ENCODE results near the gene PTPRT. TPM values are rescaled to one million over a fixed set of nuclear protein-coding genes. Genes with fewer than 3 reads are reported as not detected.

The PTPRT gene
- polyA plus RNA-seq, 3 donors = not detected

DNA sequence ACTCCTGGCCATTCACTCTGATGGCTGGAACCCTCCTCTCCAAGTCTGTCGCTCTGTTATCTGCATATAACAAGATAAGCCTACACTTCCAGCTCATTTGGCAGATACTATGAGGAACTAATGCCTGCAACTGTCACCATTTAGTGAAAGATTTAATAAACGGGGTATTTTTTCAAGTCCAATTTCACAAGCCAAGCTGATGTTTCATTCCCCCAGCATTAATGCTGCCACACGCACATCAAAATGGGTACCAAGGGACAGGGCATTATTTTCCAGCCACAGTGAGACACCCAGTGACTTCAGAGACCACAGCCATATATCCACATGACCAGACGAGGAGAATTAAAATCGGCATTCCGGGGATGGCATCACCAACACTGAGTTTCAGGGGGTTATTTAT, 175.5 kb downstream of the PTPRT start:
- H3K36me3 Mint-ChIP-seq = no peaks in the 10 kb centered on the region
- H3K27ac ChIP-seq (ENCODE audit: low read depth in 1 of 2, low read length in 2 of 2) = no peak overlapping the region
- no peak overlapping the region for H3K27ac Mint-ChIP-seq
- H3K27me3 ChIP-seq (ENCODE audit: control insufficient read depth in 2 of 2, insufficient read depth in 2 of 2, low read length in 2 of 2) = no peaks in the 10 kb centered on the region
- intact Hi-C loops (cut with micrococcal nuclease) = no loop called here
- H2AFZ ChIP-seq (ENCODE audit: insufficient read depth, low read depth, low read length, poor library complexity, severe bottlenecking) = no peak overlapping the region
- H3K4me1 Mint-ChIP-seq = no peaks in the 10 kb centered on the region
- no peak overlapping the region for H3K4me2 ChIP-seq (replicated peaks; ENCODE audit: extremely low read depth, low read length, poor library complexity, severe bottlenecking)
- H3K4me1 ChIP-seq (ENCODE audit: control insufficient read depth in 1 of 2, insufficient read depth in 2 of 2, low read length in 2 of 2) = no peaks in the 10 kb centered on the region
- peaks cover 0 to 5% of the 10 kb centered on the region in 2 donors for H3K9me3 ChIP-seq (replicated peaks in 1 of 2; ENCODE audit: control insufficient read depth in 1 of 2, insufficient read depth in 1 of 2, low read length in 2 of 2)
- H3K4me3 Mint-ChIP-seq = no peak overlapping the region
- H3K9me3 Mint-ChIP-seq = peaks cover 0 to 14% (median 5%) of the 10 kb centered on the region in 7 donors
- 100% methylated on average over 1 of the region's 6 CpGs for WGBS (ENCODE audit: insufficient coverage)
- no peak overlapping the region for H3K9ac ChIP-seq (ENCODE audit: insufficient read depth, low read length, poor library complexity, severe bottlenecking)
- TF ChIP-seq, protein P1, sequence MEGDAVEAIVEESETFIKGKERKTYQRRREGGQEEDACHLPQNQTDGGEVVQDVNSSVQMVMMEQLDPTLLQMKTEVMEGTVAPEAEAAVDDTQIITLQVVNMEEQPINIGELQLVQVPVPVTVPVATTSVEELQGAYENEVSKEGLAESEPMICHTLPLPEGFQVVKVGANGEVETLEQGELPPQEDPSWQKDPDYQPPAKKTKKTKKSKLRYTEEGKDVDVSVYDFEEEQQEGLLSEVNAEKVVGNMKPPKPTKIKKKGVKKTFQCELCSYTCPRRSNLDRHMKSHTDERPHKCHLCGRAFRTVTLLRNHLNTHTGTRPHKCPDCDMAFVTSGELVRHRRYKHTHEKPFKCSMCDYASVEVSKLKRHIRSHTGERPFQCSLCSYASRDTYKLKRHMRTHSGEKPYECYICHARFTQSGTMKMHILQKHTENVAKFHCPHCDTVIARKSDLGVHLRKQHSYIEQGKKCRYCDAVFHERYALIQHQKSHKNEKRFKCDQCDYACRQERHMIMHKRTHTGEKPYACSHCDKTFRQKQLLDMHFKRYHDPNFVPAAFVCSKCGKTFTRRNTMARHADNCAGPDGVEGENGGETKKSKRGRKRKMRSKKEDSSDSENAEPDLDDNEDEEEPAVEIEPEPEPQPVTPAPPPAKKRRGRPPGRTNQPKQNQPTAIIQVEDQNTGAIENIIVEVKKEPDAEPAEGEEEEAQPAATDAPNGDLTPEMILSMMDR (IDR thresholded peaks at IDR 0.05) = no peak
- peaks cover 0 to 3% (median 0%) of the 10 kb centered on the region in 3 donors for H3K27me3 Mint-ChIP-seq (ENCODE audit: low read depth in 3 of 3)
- H4K20me1 ChIP-seq (ENCODE audit: insufficient read depth, low read length) = no peaks in the 10 kb centered on the region
- H3K4me3 ChIP-seq (replicated peaks in 1 of 3; ENCODE audit: low read depth in 2 of 3, low read length in 3 of 3) = no peak overlapping the region
- no peak for DNase-seq
- H3K79me2 ChIP-seq (ENCODE audit: insufficient read depth, low read length) = no peaks in the 10 kb centered on the region
- H3K36me3 ChIP-seq (replicated peaks in 1 of 2; ENCODE audit: control insufficient read depth in 1 of 2, insufficient read depth in 2 of 2, low read length in 2 of 2) = no peaks in the 10 kb centered on the region

DNA sequence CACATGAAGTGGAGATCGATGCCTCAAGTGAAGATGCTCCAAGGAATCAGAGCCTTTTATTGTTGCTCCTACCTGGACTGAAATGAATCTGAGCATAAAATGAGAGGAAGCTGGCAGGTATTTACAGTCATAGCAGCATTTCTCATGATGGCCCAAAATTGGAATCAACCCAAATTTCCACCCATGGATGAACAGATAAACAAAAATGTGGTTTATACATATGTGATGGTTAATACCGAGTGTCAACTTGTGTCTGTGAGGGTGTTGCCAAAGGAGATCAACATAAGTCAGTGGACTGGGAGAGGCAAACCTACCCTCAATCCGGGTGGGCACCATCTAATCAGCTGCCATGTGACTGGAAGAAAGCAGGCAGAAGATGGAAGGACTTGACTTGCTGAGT, 178.2 kb downstream of the PTPRT start:
- Histone ChIP-seq H3K79me2 (ENCODE audit: insufficient read depth, low read length) (no peaks in the 10 kb centered on the region), H3K4me2 (replicated peaks; ENCODE audit: extremely low read depth, low read length, poor library complexity, severe bottlenecking) (no peak overlapping the region), H3K27me3 (ENCODE audit: control insufficient read depth in 2 of 2, insufficient read depth in 2 of 2, low read length in 2 of 2) (no peaks in the 10 kb centered on the region), H3K4me3 (replicated peaks in 1 of 3; ENCODE audit: low read depth in 2 of 3, low read length in 3 of 3) (no peak overlapping the region), H3K4me1 (ENCODE audit: control insufficient read depth in 1 of 2, insufficient read depth in 2 of 2, low read length in 2 of 2) (no peaks in the 10 kb centered on the region), H2AFZ (ENCODE audit: insufficient read depth, low read depth, low read length, poor library complexity, severe bottlenecking) (no peak overlapping the region), H3K27ac (ENCODE audit: low read depth in 1 of 2, low read length in 2 of 2) (no peak overlapping the region), H3K9ac (ENCODE audit: insufficient read depth, low read length, poor library complexity, severe bottlenecking) (no peak overlapping the region), H3K36me3 (replicated peaks in 1 of 2; ENCODE audit: control insufficient read depth in 1 of 2, insufficient read depth in 2 of 2, low read length in 2 of 2) (no peaks in the 10 kb centered on the region), H3K9me3 (replicated peaks in 1 of 2; ENCODE audit: control insufficient read depth in 1 of 2, insufficient read depth in 1 of 2, low read length in 2 of 2) (peaks cover 0 to 5% of the 10 kb centered on the region in 2 donors), H4K20me1 (ENCODE audit: insufficient read depth, low read length) (no peaks in the 10 kb centered on the region)
- peaks cover 0 to 2% (median 0%) of the 10 kb centered on the region in 3 donors for H3K27me3 Mint-ChIP-seq (ENCODE audit: low read depth in 3 of 3)
- no peak for DNase-seq
- H3K4me3 Mint-ChIP-seq = no peak overlapping the region
- H3K4me1 Mint-ChIP-seq = no peaks in the 10 kb centered on the region
- TF ChIP-seq, protein P1 (IDR thresholded peaks at IDR 0.05) = no peak
- H3K36me3 Mint-ChIP-seq = no peaks in the 10 kb centered on the region
- intact Hi-C loops (cut with micrococcal nuclease) = no loop called here
- H3K9me3 Mint-ChIP-seq = peaks cover 0 to 14% (median 6%) of the 10 kb centered on the region in 7 donors
- no peak overlapping the region for H3K27ac Mint-ChIP-seq
- 90% methylated on average over 1 of the region's 3 CpGs for WGBS (ENCODE audit: insufficient coverage)

Data from CD14-positive monocyte (primary cell).